GM18519 (cell line): ENCODE results near the gene TK1.

Experiments used
- ATAC-seq: cut with Tn5 transposase; IDR thresholded peaks from one replicate; pipeline ENCODE4 v1.9.1; 2021; ENCODE audit warnings: mild to moderate bottlenecking, moderate library complexity; ENCODE audit not compliant: unreplicated experiment, low FRiP score

TK1 gene

DNA sequence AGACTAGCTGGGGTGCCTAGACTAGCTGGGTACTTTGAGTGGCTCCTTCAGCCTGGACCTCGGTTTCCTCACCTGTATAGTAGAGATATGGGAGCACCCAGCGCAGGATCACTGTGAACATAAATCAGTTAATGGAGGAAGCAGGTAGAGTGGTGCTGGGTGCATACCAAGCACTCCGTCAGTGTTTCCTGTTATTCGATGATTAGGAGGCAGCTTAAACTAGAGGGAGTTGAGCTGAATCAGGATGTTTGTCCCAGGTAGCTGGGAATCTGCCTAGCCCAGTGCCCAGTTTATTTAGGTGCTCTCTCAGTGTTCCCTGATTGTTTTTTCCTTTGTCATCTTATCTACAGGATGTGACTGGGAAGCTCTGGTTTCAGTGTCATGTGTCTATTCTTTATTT lies 36.2 kb upstream of the TK1 start:
- ATAC-seq, result no peak

DNA sequence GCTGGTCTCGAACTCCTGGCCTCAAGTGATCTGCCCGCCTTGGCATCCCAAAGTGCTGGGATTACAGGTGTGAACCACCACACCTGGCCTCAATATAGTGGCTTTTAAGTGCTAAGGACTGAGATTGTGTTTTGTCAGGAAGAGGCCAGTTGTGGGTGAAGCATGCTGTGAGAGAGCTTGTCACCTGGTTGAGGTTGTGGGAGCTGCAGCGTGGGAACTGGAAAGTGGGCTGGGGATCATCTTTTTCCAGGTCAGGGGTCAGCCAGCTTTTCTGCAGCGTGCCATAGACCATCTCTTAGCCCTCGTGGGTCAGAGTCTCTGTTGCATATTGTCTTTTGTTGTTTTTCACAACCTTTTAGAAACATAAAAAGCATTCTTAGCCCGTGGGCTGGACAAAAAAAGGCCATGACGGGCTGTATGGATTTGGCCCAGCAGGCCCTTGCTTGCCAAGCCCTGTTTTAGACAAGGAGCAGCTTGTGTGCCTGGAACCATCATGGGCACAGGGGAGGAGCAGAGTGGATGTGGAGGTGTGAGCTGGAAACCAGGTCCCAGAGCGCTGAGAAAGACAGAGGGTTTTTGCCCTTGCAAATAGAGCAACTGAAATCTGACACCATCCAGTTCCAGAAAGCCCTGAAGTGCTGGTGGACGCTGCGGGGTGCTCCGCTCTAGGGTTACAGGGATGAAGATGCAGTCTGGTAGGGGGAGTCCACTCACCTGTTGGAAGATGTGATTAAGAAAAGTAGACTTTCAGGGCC lies 32.7 kb upstream of the TK1 start:
- no peak for ATAC-seq

DNA sequence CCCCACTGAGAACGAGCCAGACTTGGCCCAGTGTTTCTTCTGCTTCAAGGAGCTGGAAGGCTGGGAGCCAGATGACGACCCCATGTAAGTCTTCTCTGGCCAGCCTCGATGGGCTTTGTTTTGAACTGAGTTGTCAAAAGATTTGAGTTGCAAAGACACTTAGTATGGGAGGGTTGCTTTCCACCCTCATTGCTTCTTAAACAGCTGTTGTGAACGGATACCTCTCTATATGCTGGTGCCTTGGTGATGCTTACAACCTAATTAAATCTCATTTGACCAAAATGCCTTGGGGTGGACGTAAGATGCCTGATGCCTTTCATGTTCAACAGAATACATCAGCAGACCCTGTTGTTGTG lies 27.8 kb upstream of the TK1 start:
- ATAC-seq, result no peak

- no peak for ATAC-seq
Observed at GRCh38 chr17:78214016-78214705, 27.3 kb upstream of the TK1 start, which contains the start of gene BIRC5. Gene BIRC5, plus strand, starts transcription at chr17:78214253. Its CDS starts 64 bp downstream, at chr17:78214317.

DNA sequence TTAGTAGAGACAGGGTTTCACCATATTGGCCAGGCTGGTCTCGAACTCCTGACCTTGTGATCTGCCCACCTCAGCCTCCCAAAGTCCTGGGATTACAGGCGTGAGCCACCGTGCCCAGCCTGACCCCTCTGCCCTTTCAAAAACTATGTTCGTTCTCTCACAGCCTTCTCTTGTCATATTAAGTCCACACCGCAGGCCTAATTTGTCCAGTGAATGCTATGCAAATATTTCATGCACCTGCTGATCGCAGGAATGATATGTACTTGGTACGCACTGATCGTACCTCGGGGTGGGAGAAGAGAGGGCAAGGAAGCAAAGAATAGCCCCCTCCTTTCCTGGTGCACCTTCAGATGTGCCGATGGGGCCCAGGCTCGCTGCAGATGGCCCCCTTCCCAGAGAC lies 24.2 kb upstream of the TK1 start:
- ATAC-seq, result no peak

DNA sequence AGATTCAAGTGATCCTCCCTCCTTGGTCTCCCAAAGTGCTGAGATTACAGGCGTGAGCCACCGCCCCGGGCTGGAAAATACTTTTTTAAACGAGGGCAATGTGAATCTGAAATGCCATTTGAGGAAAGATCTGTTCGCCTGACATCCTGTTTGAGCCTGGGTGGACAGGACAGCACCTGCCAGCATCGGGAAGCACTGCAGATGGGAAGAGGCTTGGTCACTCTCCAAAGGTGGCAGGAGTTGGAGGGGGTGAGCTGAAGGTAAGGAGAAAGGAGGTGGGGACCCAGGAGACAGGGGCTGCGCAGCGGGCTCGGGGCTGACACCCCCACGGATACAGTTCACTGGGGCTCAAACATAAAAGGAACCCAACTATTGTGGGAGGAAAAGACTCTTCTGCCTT lies 23.3 kb upstream of the TK1 start:
- ATAC-seq, result no peak

DNA sequence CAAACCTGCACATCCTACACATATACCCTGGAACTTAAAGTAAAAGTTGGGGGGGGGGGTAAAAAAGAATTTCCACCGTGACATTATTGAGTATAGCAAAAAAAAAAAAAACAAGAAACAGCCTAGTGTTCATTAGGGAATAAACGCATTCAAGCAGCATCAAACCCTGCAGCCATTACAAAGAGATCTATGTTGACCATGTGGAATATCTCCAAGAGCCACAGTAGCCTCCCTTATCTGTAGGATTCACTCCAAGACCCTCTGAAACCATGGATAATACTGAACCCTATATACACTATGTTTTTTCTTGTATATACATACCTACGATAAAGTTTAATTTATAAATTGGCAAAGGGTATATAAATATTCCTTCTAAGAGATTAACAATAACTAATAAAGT lies 21.6 kb upstream of the TK1 start:
- no peak for ATAC-seq

GRCh38 chr17:78206298-78206697 lies 19.4 kb upstream of the TK1 start:
- ATAC-seq, result no peak

DNA sequence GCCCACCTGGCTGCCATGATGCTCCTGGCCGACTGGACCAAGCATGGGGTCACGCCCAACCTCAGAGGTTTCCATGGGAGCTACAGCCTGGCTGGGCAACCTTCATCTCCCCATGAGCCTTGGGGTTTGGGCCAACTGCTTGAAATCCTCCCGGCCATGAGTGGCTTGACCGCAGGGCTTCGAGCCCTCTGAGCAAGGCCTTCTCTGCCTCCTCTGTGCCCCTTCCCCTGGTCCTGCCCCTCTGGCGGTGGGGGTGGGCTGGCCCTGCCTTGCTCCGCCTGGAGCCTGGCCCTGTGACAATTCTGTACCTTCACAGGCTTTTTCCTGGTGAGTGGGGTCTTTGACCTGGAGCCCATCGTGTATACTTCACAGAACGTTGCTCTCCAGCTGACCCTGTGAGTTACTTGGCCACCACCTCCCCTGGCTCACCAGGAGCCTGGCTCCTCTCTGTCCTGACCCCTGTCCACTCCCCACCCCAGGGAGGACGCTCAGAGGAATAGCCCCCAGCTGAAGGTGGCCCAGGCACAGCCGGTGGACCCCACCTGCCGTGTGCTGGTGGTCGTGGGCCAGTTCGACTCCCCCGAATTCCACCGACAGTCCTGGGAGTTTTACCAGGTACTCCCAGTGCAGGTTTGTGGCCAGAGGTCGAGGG lies 18.4 kb upstream of the TK1 start:
- ATAC-seq, result no peak

DNA sequence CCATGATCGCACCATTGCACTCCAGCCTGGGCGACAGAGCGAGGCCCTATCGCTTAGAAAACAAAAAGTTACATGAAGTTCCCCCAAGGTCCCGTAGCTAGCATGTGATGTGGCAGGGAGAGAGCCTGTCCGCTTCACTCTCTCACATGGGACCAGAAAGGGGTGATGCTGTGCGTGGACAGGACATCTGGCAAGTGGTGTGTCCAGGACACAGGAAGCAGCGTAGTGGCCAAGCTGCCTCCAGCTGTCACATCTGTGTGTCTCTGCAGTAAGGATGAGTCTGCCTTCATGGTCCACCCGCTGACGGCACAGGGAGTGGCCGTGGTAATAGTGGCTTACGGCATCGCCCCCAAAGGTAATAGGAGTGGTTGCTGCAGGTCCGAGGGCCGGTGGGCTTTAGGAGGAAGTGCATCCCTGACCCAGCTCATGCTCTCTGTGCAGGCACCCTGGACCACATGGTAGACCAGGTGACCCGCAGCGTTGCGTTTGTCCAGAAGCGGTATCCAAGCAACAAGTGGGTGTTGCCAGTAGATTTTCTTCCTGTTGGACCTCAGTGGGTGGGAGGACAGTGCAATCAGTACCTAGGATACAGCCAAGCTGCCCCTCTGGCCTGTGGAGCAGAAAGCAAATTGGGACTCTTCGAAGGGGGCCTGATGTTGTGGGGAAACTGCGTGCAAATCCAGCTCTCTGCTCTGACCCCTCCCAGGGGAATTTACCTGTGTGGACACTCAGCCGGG lies 17.7 kb upstream of the TK1 start:
- no peak for ATAC-seq

- ATAC-seq, result no peak
Observed at GRCh38 chr17:78202666-78203065, 15.8 kb upstream of the TK1 start.

- no peak for ATAC-seq
Observed at GRCh38 chr17:78200451-78200850, 13.6 kb upstream of the TK1 start.

DNA sequence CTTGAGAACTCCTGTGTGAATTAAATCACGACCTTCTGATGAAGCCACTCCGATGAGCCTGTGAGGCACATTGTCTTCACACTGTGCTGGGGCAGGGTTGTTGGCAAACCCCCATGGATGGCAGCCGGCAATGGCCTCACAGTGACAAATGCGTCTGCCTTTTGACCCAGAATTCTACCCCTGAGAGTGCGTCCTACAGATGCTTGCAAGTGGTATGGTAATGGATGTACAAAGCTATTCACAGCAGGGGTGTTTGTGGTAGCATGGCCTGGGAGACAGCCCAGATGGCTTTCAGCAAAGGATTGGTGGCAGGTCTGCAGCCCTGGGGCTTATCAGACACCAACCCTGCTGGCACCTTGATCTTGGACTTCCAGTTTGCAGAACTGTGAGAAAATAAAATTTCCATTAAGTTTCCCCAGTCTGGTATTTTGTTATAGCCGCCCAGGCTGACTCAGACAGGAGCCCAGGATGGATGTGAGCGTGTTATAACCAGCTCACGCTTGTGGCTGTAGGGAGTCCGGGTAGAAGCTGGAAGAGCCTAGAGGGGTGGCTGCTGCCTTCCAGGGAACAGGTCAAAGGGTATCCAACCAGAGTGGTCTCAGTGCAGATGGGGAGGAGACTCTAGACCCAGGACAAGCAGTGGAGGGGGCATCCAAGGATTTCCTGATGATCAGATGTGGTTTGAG lies 10.4 kb upstream of the TK1 start:
- no peak for ATAC-seq

GRCh38 chr17:78196716-78197115 lies 9.9 kb upstream of the TK1 start:
- no peak for ATAC-seq

DNA sequence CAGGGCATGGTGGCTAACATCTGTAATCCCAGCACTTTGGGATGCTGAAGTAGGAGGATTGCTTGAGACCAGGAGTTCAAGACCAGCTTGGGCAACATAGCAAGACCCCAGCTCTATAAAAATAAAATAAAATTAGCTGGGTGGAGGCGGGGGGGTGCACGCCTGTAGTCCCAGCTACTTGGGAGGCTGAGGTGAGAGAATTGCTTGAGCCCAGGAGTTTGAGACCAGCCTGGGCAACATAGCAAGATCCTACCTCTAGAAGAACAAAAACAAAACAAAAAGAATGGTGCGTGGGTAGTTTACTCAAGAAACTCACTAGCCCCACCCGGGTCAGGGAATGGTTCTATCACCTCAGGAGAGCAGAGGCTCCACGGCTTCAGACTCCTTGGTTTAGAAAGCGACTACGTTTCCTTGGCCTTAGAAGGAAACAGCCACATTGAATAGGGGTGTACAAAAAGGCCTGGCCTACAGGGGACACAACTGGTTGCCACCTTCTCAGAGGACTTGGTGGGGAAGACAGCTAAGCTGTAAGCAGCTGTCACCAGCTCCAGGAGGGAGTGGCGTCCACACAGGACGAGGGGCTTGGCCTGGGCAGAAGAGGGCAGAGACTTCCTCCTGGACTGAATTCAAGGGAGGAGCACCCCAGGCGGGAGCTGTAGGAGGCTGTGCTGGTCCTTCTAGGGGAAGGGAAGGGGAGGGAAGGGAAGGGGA lies 716 bp downstream of the TK1 start:
- no peak for ATAC-seq

- ATAC-seq, result no peak
Observed at GRCh38 chr17:78184868-78185267, 2.0 kb downstream of the TK1 start.

GRCh38 chr17:78184351-78184750 lies 2.5 kb downstream of the TK1 start:
- ATAC-seq, result no peak

- no peak for ATAC-seq
Observed at GRCh38 chr17:78183916-78184315, 2.9 kb downstream of the TK1 start.

GRCh38 chr17:78182504-78182903 lies 4.3 kb downstream of the TK1 start:
- no peak for ATAC-seq

DNA sequence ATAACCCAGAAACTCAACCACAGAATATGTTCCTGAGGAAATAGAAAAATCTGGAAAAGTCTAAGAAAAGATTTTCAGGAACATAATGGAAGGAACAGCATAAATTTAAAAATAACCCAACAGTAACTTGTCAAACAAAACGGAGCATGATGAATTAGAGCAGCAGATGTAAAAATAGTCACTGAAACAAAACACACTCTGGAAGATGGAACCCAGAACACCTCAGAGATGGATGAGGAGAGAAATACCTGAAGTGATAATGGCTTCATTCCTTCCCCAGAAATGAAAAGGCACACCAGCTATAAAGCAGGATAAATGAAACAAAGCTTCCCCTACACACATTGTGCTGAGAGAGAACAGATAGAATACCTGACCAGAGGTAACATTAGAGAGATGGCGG lies 6.3 kb downstream of the TK1 start:
- ATAC-seq, result no peak
